Keratinocyte (primary cell): Measurements from ENCODE around the gene MRPL16.

Experiments
- EZH2 ChIP-seq: IDR thresholded peaks from one replicate; pipeline ENCODE4 v1.6.1; 2012; ENCODE audit warnings: inconsistent platforms, mild to moderate bottlenecking, low read length, moderate library complexity
- TF ChIP-seq, protein P1 (sequence below), 3 experiments: IDR thresholded peaks in 1 of 3; conservative IDR thresholded peaks in 1 of 3; optimal IDR thresholded peaks in 1 of 3; 2 replicates in 2 of 3; 3 replicates in 1 of 3; pipeline versions ENCODE3 to v1.5.1; 2011; ENCODE audit warnings: low read length in 3 of 3, mild to moderate bottlenecking in 3 of 3, moderate library complexity in 2 of 3, control low read depth in 1 of 3, inconsistent platforms in 1 of 3; ENCODE audit not compliant: insufficient read depth in 2 of 3; ENCODE audit errors: extremely low read depth in 1 of 3

- TF ChIP-seq, protein P1, sequence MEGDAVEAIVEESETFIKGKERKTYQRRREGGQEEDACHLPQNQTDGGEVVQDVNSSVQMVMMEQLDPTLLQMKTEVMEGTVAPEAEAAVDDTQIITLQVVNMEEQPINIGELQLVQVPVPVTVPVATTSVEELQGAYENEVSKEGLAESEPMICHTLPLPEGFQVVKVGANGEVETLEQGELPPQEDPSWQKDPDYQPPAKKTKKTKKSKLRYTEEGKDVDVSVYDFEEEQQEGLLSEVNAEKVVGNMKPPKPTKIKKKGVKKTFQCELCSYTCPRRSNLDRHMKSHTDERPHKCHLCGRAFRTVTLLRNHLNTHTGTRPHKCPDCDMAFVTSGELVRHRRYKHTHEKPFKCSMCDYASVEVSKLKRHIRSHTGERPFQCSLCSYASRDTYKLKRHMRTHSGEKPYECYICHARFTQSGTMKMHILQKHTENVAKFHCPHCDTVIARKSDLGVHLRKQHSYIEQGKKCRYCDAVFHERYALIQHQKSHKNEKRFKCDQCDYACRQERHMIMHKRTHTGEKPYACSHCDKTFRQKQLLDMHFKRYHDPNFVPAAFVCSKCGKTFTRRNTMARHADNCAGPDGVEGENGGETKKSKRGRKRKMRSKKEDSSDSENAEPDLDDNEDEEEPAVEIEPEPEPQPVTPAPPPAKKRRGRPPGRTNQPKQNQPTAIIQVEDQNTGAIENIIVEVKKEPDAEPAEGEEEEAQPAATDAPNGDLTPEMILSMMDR (optimal IDR thresholded peaks at IDR 0.05 in 1 of 3, IDR thresholded peaks at IDR 0.05 in 1 of 3, conservative IDR thresholded peaks at IDR 0.05 in 1 of 3; ENCODE audit: extremely low read depth in 1 of 3, insufficient read depth in 2 of 3, low read length in 3 of 3): no peak
- TF ChIP-seq EZH2: no peak
Measured at GRCh38 chr11:59769111-59769510, 41.5 kb downstream of the MRPL16 start.
